GM21619 (cell line): ENCODE measurements around the gene CHRM5.

Experiments
- ATAC-seq: cut with Tn5 transposase; IDR thresholded peaks from one replicate; pipeline ENCODE4 v1.9.1; 2021; ENCODE audit not compliant: unreplicated experiment

Gene CHRM5, protein sequence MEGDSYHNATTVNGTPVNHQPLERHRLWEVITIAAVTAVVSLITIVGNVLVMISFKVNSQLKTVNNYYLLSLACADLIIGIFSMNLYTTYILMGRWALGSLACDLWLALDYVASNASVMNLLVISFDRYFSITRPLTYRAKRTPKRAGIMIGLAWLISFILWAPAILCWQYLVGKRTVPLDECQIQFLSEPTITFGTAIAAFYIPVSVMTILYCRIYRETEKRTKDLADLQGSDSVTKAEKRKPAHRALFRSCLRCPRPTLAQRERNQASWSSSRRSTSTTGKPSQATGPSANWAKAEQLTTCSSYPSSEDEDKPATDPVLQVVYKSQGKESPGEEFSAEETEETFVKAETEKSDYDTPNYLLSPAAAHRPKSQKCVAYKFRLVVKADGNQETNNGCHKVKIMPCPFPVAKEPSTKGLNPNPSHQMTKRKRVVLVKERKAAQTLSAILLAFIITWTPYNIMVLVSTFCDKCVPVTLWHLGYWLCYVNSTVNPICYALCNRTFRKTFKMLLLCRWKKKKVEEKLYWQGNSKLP

GRCh38 chr15:33968224-33968623 lies at the start of gene CHRM5:
CHRM5 (plus strand) TSS chr15:33968497; CDS start chr15:34062718, 94,221 bp downstream.
- no peak for ATAC-seq

DNA sequence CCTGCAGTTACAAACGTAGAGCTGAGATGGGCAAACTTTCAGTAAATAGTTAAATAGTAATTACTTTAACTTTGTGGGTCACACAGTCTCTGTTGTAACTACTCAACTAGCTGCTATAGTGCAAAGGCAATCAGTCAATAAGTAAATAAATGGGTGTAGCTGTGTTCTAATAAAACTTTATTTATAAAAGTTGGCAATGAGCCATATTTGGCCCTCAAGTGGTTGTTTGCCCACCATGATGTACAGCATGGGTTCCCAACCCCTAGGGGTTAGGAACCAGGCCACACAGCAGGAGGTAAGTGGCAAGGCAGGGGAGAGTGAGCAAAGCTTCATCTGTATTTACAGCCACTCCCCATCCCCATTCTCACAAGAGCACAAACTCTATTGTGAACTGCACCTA lies 44.9 kb upstream of the CHRM5 start:
- no peak for ATAC-seq

GRCh38 chr15:33926260-33926659 lies 42.0 kb upstream of the CHRM5 start:
- no peak for ATAC-seq

GRCh38 chr15:33932734-33933133 lies 35.6 kb upstream of the CHRM5 start:
- ATAC-seq = no peak

DNA sequence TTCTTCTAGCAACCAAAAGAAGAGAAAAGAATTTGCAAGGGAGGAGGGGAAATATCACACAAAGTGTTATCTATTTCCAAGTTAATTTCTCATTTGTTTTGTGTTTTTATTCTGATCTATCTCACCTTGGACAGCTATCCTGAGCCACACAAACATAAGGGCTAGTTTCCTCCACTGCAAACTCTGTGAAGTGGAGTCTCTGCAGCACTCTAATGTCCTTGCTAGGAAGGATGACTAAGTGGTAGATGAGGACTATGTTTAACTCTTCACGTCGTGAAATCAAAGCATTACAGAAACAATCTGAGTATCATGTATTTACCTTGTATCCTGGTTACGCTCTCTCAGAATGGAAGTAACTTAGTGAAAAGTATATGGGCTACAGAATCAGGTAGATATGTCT lies 33.9 kb upstream of the CHRM5 start:
- no peak for ATAC-seq

- ATAC-seq = no peak
Measured at GRCh38 chr15:33934921-33935320, 33.4 kb upstream of the CHRM5 start.

- ATAC-seq = no peak
Measured at GRCh38 chr15:33941279-33942063, 26.8 kb upstream of the CHRM5 start.

- no peak for ATAC-seq
Measured at GRCh38 chr15:33946152-33946551, 22.1 kb upstream of the CHRM5 start.

DNA sequence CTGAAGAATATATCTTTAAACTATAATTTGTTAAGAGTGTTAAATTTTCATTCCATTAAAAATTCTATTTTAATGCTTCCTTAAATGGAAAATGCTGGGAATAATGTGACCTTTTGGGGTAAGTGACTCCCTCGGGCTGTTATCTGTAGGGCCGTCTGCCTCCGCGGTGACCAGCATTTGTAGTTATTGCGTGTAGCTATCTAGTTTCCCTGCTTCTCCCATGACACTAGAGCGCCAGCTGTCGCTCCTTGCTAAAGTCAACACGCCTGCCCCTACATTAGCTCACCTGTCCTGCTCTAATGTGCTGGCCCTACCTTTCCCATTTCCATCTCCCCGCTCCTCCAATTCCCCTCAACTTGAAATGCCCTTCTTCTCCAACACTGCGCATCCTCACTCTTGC lies 12.4 kb upstream of the CHRM5 start:
- no peak for ATAC-seq

GRCh38 chr15:33956397-33956796 lies 11.9 kb upstream of the CHRM5 start:
- no peak for ATAC-seq

- no peak for ATAC-seq
Measured at GRCh38 chr15:33959844-33960548, 8.3 kb upstream of the CHRM5 start.

DNA sequence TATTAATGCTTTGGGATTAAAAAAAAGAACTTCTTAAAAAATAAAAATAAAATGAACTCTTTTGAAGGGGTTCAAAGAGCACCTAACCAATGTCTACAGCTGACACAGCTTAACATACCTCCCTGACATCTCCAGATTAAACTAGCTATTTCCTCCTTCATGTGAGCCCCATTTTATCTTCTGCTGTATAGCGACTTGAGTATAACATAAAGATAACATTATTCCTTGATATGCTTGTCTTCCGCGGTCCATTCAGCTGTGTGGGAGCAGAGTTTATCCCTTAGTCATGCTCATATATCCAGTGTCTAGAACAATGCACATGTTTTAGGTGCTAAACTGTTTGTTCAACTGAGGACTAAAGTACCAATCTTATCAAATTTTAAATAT lies 7.8 kb upstream of the CHRM5 start:
- no peak for ATAC-seq

DNA sequence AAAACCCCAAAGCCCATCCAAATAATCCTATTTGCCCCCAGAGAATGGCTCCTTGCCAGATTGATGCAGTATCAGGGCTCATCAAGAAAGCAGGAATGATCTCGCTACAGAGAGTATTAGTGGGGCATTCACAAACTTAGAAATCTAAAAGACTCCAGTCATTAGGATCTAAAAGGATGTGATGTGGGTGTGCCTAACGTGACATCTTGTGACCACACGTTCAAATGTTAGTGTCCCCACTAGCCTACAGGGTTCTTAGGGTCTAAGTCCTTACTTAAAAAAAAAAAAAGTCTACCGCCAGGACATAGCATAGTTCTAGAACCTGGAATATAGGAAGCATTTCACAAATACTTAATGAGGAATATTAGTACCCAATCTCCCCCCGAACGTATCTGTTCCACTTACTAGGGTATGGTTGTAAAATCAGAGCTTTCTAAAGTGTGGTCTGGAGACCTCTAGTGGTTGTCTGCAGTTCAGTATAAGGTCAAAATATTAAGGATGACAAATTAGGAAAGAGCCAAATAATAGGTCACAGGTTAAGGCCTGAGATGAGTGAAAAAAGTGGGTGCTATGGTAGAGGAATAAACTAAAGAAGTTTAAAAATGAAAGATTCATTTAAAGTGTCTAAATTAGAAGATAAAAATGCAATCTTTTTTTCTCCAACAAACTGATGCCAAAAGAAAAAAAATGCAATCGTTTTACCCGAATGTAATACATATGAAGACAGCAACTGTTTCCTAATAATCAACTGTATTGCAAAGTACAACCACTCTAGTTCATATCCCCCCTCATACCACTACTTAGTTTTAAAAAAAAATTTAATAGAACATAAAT lies 4.2 kb upstream of the CHRM5 start:
- ATAC-seq = no peak

GRCh38 chr15:33964665-33965040 lies 3.6 kb upstream of the CHRM5 start:
- no peak for ATAC-seq

- ATAC-seq = no peak
Measured at GRCh38 chr15:33968821-33969220, 524 bp downstream of the CHRM5 start.

- no peak for ATAC-seq
Measured at GRCh38 chr15:33971811-33972210, 3.5 kb downstream of the CHRM5 start.

DNA sequence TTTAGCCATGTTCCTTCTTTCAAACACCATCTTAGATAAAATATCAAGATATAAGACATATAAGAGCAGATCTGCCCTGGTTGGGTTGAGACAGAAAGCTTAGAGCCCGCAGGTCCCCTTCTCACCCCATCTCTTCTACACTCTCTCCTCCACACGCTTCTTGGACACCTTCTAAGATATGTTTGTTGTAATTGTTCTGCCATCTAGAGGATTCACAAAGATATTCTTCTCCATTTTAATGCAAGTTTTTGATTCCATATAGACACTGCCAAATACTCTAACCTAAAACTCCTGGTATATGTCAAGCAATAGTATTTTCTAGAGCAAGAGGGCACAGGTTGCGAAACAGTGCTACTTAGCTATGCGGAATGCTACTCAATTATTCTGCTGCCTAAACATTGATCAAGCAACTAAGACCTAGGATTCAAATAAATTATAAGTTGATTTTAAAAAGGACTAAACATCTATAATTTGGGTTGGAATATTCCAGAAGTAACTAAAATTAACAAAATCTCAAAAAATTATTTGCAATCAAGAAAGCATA lies 6.8 kb downstream of the CHRM5 start:
- no peak for ATAC-seq

DNA sequence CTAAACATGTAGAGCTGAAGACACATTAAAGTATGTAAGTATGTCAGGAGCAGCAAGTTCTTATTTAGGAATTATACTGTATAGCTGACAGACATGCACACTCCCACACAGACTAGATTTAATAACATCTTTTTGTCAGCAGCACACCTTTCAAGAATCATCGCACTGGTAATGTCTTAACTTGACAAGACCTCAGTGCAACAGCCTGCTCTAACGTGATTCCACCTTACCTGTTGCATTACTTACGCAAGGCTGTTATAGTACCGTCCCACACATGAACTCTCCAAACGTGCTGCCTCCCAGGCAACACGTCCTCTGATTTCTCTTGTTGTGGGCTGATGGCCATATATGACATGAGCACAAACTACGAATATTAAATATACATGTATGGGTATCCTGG lies 11.9 kb downstream of the CHRM5 start:
- no peak for ATAC-seq

DNA sequence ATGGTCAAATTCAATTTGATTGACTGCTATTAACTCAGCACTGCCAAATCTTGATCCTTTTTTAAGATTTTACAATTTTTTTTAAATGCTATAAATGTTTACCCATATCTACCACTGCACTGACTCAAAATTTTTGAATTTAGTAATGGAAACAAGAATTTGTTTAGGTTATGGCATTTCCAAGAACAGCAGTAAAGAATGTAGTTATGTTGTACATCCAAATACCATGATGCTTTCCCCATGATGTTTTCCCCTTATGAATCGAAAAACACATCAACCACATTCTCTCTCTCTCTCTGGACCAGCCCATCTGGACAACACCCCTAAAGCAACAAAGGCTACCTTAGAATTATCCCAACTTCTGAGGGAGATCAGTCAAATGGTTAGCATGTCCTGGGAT lies 14.2 kb downstream of the CHRM5 start:
- ATAC-seq = no peak

DNA sequence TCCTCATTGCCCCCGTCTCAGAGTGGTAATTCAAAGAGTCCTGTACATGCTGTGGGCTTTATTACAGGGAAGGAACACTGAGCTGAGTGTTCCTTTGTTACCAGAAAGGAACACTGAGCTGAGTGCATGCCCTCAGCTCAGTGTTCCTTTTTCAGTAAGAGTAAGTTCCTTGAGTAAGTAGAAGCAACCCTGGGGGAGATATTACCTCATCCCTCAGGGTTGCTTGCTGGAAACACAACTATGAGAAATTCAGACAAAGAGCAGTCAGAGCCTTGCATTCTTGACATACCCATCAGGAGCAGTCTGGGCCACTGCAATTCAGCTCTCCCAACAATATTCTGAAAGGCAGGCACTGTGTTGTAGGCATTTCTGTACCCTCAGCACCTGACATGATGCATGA lies 17.0 kb downstream of the CHRM5 start:
- no peak for ATAC-seq
